ENCODE data around the gene MZB1.

MZB1 gene

GRCh38 chr5:139396691-139397090 lies 7.0 kb upstream of the MZB1 start:
- no peak for DNase-seq (ENCODE audit: low spot score)
- Histone ChIP-seq H3K4me3 (no peak overlapping the region), H3K27ac (no peak overlapping the region)
- TF ChIP-seq, protein P1, sequence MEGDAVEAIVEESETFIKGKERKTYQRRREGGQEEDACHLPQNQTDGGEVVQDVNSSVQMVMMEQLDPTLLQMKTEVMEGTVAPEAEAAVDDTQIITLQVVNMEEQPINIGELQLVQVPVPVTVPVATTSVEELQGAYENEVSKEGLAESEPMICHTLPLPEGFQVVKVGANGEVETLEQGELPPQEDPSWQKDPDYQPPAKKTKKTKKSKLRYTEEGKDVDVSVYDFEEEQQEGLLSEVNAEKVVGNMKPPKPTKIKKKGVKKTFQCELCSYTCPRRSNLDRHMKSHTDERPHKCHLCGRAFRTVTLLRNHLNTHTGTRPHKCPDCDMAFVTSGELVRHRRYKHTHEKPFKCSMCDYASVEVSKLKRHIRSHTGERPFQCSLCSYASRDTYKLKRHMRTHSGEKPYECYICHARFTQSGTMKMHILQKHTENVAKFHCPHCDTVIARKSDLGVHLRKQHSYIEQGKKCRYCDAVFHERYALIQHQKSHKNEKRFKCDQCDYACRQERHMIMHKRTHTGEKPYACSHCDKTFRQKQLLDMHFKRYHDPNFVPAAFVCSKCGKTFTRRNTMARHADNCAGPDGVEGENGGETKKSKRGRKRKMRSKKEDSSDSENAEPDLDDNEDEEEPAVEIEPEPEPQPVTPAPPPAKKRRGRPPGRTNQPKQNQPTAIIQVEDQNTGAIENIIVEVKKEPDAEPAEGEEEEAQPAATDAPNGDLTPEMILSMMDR (IDR thresholded peaks at IDR 0.05): no peak

- Histone ChIP-seq H3K4me3 (no peak overlapping the region), H3K27ac (no peak overlapping the region)
- TF ChIP-seq, protein P1 (IDR thresholded peaks at IDR 0.05): no peak
- no peak for DNase-seq (ENCODE audit: low spot score)
Observed at GRCh38 chr5:139395844-139396640, 6.3 kb upstream of the MZB1 start.

DNA sequence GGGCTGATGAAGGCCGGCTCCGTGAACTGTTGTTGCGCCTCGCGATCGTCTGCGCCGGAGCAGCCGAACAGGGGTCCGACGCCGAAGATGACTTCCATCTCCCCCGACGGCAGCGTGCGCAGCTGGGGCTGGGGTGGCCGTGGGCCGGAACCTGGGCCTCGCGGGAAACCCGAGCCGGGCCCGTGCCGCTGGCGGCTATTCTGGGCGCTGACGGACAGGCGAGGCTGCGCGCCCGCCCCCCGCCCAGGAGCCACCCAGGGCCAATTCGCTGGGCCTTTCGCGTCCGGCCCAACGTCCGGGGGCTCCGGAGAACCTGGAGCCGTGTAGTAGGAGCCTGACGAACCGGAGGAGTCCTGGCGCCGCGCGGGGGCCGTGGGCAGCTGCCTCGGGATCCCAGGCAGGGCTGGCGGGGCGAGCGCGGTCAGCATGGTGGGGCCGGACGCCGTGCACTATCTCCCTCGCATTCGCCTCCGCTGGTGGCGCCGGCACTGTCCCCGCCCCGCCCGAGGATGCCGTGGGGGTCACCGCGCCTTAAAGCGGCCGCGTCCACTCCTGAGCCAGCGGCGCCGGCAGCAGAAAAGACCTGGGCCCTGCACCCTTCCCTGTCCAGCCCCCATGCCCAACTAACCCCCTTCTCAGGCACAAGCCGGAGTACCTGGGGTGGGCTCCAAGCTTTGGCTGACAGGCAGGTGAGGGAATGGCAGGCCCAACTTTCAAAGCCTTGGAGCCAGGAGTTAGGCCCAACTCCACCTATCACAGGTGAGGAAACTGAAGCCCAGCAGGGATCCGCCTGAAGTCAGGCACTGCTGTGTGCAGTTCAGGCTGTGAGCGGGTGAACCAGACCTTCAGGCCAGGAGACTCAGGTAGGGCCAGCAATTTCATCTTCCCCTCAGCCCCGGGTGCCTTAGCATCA lies 5.2 kb upstream of the MZB1 start, which contains the start of gene PROB1:
PROB1 (minus strand) TSS at position 451 of the 913 bp plus-strand sequence; CDS start at position 428, 23 bp downstream.
- H3K4me3 ChIP-seq: peak within 1 kb of the TSS; percentile 75
- TF ChIP-seq, protein P1 (IDR thresholded peaks at IDR 0.05): no peak
- no peak for DNase-seq (ENCODE audit: low spot score)
- peak within 1 kb of the TSS; percentile 40 to 86 for H3K27ac ChIP-seq

GRCh38 chr5:139394123-139394653 lies 4.5 kb upstream of the MZB1 start:
- TF ChIP-seq, protein P1 (IDR thresholded peaks at IDR 0.05): peak; percentile 20
- Histone ChIP-seq H3K4me3 (peak overlapping the region; percentile 75), H3K27ac (peak overlapping the region; percentile 40 to 86)
- no peak for DNase-seq (ENCODE audit: low spot score)

DNA sequence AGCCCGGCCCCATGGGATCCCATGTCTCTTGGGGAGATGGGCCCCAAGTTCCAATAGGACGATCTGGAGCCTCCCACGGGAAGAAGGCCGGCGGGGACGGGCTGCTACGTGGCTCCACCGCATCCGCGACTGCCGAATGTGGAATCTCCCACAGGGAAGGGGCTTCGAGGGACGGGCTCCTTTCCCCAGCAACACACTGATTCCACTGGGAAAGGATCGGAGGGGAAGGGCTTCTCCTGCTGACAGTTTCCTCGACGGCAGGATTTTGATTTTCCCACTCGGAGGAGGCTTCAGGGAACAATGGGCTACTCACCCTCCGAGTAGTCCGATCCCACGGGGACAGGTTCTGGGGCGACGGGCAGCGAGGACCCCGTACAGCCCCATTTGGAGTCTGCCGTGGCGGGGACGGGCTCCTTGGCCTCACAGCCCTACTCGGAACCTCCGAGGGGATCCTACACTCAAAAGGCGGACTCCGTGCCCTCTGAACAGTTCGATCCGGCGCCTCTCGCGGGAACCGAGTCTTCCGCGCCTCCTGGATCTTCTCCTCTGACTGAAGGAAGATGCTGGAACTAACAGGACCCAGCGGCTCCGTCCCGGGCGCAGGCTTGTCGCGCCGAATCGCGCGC lies 3.9 kb upstream of the MZB1 start:
- peak overlapping the region in 1 of 2 donors; percentile 86 for H3K27ac ChIP-seq
- DNase-seq (ENCODE audit: low spot score): no peak
- TF ChIP-seq, protein P1 (IDR thresholded peaks at IDR 0.05): no peak
- peak overlapping the region; percentile 75 for H3K4me3 ChIP-seq

- Histone ChIP-seq H3K27ac (no peak overlapping the region), H3K4me3 (peak overlapping the region; percentile 75)
- TF ChIP-seq, protein P1 (IDR thresholded peaks at IDR 0.05): no peak
- no peak for DNase-seq (ENCODE audit: low spot score)
Observed at GRCh38 chr5:139392678-139393496, 3.2 kb upstream of the MZB1 start.

Data from coronary artery (tissue), 2 donors.